Measurements from ENCODE around the gene BCAS3.

GRCh38 chr17:60685437-60685836, 7.8 kb downstream of the BCAS3 start:
- no peak for TF ChIP-seq HDGF (IDR thresholded peaks at IDR 0.05; ENCODE audit: borderline replicate concordance)
- TF ChIP-seq TARDBP (IDR thresholded peaks at IDR 0.05), result no peak
- TF ChIP-seq SP1 (IDR thresholded peaks at IDR 0.05), result no peak
- TF ChIP-seq ELF4 (IDR thresholded peaks at IDR 0.05), result no peak
- no peak for TF ChIP-seq ARNT (IDR thresholded peaks at IDR 0.05)
- TF ChIP-seq BHLHE40 (IDR thresholded peaks at IDR 0.05; ENCODE audit: borderline replicate concordance), result no peak
- no peak for TF ChIP-seq FOXA1 (IDR thresholded peaks at IDR 0.05)
- TF ChIP-seq CTBP1 (IDR thresholded peaks at IDR 0.05; ENCODE audit: borderline replicate concordance), result no peak
- TF ChIP-seq ZNF384 (IDR thresholded peaks at IDR 0.05), result no peak
- no peak for TF ChIP-seq FOXM1 (IDR thresholded peaks at IDR 0.05; ENCODE audit: borderline replicate concordance)
- no peak for TF ChIP-seq PKNOX1 (IDR thresholded peaks at IDR 0.05)
- TF ChIP-seq L3MBTL2 (conservative IDR thresholded peaks at IDR 0.05), result no peak
- no peak for TF ChIP-seq FOXK2 (IDR thresholded peaks at IDR 0.05)
- no peak for TF ChIP-seq NFRKB (IDR thresholded peaks at IDR 0.05)
